Prostate gland (tissue), 2 donors: ENCODE results near the gene ANKRD11.
A peak's percentile ranks its signal among the peaks of the same experiment; 100 is the strongest.

Experiments used
- POLR2A ChIP-seq: fragments of 450-650 bp; IDR thresholded peaks from one replicate; pipeline ENCODE4 v1.6.1; 2016; ENCODE audit warnings: antibody characterized with exemption, mild to moderate bottlenecking
- POLR2AphosphoS5 ChIP-seq: sonication (generic); formaldehyde crosslinking; IDR thresholded peaks from one replicate; pipeline ENCODE4 v1.6.1; 2017; ENCODE audit warnings: antibody characterized with exemption
- TF ChIP-seq, protein P1 (sequence below), 4 experiments: fragments of 200-600 bp in 2 of 4; fragments of 450-650 bp in 2 of 4; sonication (generic) in 2 of 4; IDR thresholded peaks; 1 replicate in 3 of 4; 2 replicates in 1 of 4; pipeline ENCODE4 v1.5.1; 2016 to 2019; ENCODE audit warnings: antibody characterized with exemption in 4 of 4, mild to moderate bottlenecking in 2 of 4, moderate library complexity in 2 of 4

- TF ChIP-seq POLR2A, result no peak
- TF ChIP-seq, protein P1, sequence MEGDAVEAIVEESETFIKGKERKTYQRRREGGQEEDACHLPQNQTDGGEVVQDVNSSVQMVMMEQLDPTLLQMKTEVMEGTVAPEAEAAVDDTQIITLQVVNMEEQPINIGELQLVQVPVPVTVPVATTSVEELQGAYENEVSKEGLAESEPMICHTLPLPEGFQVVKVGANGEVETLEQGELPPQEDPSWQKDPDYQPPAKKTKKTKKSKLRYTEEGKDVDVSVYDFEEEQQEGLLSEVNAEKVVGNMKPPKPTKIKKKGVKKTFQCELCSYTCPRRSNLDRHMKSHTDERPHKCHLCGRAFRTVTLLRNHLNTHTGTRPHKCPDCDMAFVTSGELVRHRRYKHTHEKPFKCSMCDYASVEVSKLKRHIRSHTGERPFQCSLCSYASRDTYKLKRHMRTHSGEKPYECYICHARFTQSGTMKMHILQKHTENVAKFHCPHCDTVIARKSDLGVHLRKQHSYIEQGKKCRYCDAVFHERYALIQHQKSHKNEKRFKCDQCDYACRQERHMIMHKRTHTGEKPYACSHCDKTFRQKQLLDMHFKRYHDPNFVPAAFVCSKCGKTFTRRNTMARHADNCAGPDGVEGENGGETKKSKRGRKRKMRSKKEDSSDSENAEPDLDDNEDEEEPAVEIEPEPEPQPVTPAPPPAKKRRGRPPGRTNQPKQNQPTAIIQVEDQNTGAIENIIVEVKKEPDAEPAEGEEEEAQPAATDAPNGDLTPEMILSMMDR (IDR thresholded peaks at IDR 0.05), result peak in 2 of 4 experiments; percentile 18 to 34
- TF ChIP-seq POLR2AphosphoS5, result peak; percentile 63
Observed at GRCh38 chr16:89378947-89379771, 111.2 kb downstream of the ANKRD11 start.
